Rectal smooth muscle tissue (tissue), 1 donor: ENCODE data around the gene ID3.

Experiments used
- H3K27ac ChIP-seq: one replicate; pipeline ENCODE4 v1.7.0; 2013; ENCODE audit warnings: low read depth, low read length, inconsistent platforms
- H3K27me3 ChIP-seq: one replicate; pipeline ENCODE4 v1.7.0; 2013; ENCODE audit warnings: low read length; ENCODE audit not compliant: control insufficient read depth, insufficient read depth
- H3K36me3 ChIP-seq: one replicate; pipeline ENCODE4 v1.7.0; 2013; ENCODE audit warnings: low read length; ENCODE audit not compliant: control insufficient read depth, insufficient read depth
- H3K4me1 ChIP-seq: one replicate; pipeline ENCODE4 v1.7.0; 2013; ENCODE audit warnings: low read length; ENCODE audit not compliant: control insufficient read depth, insufficient read depth
- H3K4me3 ChIP-seq: one replicate; pipeline ENCODE4 v1.7.0; 2013; ENCODE audit warnings: low read length
- H3K9ac ChIP-seq: one replicate; pipeline ENCODE4 v1.7.0; 2013; ENCODE audit warnings: low read length

Gene ID3

GRCh38 chr1:23517581-23517980 is 41.7 kb downstream of the ID3 start:
- Histone ChIP-seq H3K4me3 (no peak overlapping the region), H3K4me1 (no peaks in the 10 kb centered on the region), H3K9ac (no peak overlapping the region), H3K36me3 (peaks cover 3% of the 10 kb centered on the region), H3K27me3 (no peaks in the 10 kb centered on the region), H3K27ac (no peak overlapping the region)

GRCh38 chr1:23515905-23516304 is 43.4 kb downstream of the ID3 start:
- Histone ChIP-seq H3K27ac (no peak overlapping the region), H3K27me3 (no peaks in the 10 kb centered on the region), H3K9ac (no peak overlapping the region), H3K36me3 (peaks cover 3% of the 10 kb centered on the region), H3K4me3 (no peak overlapping the region), H3K4me1 (no peaks in the 10 kb centered on the region)

GRCh38 chr1:23514111-23514679 is 45.1 kb downstream of the ID3 start:
- Histone ChIP-seq H3K4me1 (no peaks in the 10 kb centered on the region), H3K4me3 (no peak overlapping the region), H3K9ac (no peak overlapping the region), H3K36me3 (peaks cover 3% of the 10 kb centered on the region), H3K27ac (no peak overlapping the region), H3K27me3 (no peaks in the 10 kb centered on the region)

GRCh38 chr1:23509896-23510295 is 49.4 kb downstream of the ID3 start:
- Histone ChIP-seq H3K27ac (no peak overlapping the region), H3K9ac (no peak overlapping the region), H3K4me3 (no peak overlapping the region), H3K36me3 (no peaks in the 10 kb centered on the region), H3K4me1 (no peaks in the 10 kb centered on the region), H3K27me3 (no peaks in the 10 kb centered on the region)
